Jurkat, Clone E6-1 (cell line): Measurements from ENCODE around the gene POLE3. TPM values are rescaled to one million over a fixed set of nuclear protein-coding genes. Genes with fewer than 3 reads are reported as not detected.
"Not testable (repeated sequence)": the region's sequence is repeated elsewhere in the genome, so short reads cannot be mapped to it uniquely, and the experiment has no call there.

Experiments used
- DNase-seq: peaks from one replicate; pipeline ENCODE4 v3.0.0-alpha.2; 2011; ENCODE audit warnings: low read depth, low spot score
- H3K4me3 ChIP-seq: 2 replicates; pipeline ENCODE4 v1.5.1; 2011; ENCODE audit warnings: mild to moderate bottlenecking, low read length, control low read depth, moderate library complexity
- polyA plus RNA-seq: library from polyadenylated mRNA; unstranded; fragments of >200 nt; gene quantifications from one replicate; pipeline ENCODE4 v1.2.1, GENCODE V29; 2012; ENCODE audit warnings: missing spikeins; ENCODE audit not compliant: insufficient read length, insufficient read depth

The POLE3 gene
- polyA plus RNA-seq = 131 TPM

- peak; percentile 93 for DNase-seq
- peak within 1 kb of the TSS; percentile 99 for H3K4me3 ChIP-seq
These were observed at the start of gene POLE3, which contains the start of gene C9orf43 for GRCh38 chr9:113410207-113410864. POLE3 (minus strand) TSS chr9:113410675; CDS start chr9:113410293, 382 bp downstream. C9orf43 (plus strand) TSS chr9:113410747; CDS start chr9:113413494, 2,747 bp downstream.

DNA sequence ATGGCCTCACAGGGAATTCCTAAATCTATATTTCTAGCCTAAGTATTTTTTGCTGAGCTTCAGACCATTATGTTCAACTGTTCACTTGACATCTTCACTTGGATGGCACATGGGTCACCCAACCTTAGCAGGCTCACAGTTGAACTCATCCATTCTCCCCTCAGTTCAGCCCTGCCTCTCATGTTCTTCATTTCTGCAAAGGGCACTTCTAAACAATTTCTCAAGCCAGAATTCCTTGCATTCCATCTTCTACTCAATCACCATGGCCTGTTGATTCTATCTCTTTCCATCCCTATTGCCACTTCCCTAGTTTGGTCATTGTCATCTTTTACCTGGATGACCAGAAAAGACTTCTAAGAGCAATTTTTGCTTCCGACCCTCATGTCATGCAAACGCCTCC, 45.8 kb upstream of the POLE3 start:
- no peak for DNase-seq
- H3K4me3 ChIP-seq = no peak overlapping the region

DNA sequence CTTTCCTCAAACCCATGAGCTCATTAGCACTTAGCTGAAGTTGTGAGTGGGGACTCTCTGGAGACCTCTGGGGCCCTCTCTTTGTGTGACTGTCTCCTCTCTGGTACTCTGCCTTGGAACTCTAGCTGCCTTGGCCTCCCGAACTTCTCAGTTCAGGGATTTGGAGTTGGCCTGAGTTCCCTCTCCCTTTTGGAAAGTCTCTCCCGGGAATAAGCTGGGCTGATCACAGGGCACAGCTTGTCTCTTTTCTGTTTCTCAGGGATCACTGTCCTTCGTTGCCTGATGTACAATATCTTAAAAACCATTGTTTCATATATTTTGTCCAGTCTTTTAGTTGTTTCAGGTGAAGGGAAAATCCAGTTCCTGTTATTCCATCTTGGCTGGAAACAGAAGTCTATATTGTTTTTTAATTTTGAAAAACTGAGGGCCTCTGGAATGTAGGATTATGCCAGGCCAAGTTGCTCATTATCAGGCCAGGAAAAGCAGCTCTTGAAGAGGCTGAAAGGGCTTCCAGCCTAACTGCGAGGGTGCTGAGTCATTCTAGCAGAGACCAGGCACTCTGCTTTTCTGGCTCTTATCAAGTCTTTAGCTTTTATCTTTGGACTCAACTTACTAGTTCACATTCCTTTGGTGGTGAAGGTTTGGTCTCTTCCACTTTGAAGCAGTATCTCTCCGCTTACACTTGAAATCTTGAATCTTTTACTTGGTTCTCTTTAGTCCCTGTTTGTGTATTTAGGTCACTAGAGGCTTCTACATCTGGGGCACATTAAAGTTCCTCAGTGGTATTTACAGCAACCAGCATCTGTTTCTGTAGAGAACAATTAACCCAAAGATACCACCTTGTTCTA, 44.7 kb upstream of the POLE3 start:
- no peak overlapping the region for H3K4me3 ChIP-seq
- DNase-seq = peak; percentile 39

DNA sequence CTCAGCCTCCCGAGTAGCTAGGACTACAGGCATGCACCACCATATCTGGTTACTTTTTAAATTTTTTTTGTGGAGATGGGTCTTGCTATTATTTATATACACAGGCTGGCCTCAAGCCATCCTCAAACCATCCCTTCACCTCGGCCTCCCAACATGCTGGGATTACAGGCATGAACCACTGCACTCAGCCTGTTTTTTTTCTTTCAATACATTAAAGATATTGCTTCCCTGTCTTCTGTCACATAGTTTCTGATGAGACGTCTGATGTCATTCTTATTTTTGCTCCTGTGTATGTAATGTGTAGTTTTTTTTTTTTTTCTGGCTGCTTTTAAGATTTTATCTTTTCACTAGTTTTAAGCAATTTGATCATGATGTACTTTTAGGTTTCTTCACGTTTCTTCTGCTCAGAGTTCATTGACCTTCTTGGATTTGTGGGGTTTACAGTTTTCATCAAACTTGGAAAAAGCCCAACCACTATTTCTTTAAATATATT, 41.7 kb upstream of the POLE3 start:
- no peak overlapping the region for H3K4me3 ChIP-seq
- DNase-seq = no peak

DNA sequence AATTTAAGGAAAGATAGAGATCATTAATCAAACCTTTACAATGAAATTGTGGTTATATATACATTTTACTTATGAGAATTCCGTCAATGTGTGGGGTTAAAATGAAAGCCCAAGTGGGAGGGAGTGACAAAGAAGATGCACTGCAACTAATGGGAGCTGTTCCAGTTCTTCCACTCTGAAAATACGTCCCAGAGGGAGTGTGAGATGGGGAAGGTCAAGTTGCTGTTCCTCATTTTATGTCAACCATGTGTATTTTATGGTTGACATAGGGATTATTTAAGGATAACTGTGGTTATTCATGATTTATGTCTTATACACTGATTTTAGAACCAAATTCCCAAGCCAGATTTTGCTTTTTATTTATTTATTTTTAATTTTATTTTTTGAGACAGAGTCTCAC, 38.9 kb upstream of the POLE3 start:
- H3K4me3 ChIP-seq = no peak overlapping the region
- no peak for DNase-seq

DNA sequence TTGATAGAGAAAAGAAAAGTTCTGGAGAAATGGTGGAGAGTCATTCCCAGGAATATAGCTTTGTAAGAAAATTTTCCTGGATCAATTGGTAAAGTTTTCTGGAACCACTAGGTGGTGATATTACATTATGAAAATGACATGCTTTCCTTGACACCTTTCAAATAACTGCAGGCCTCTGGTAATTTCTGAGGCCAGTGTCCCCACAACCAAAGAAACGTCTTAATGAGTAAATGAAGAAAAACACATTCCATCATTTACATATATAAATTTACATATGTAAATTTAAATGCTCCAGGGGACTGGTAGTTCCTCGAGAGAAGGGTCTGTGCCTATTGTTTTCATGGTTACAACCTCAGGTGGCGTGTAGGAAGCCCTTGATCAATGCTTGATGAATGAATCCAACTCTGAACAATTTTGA, 35.9 kb upstream of the POLE3 start:
- H3K4me3 ChIP-seq = no peak overlapping the region
- peak; percentile 19 for DNase-seq

- DNase-seq = no peak
These were observed 34.3 kb upstream of the POLE3 start for GRCh38 chr9:113444736-113445135.

DNA sequence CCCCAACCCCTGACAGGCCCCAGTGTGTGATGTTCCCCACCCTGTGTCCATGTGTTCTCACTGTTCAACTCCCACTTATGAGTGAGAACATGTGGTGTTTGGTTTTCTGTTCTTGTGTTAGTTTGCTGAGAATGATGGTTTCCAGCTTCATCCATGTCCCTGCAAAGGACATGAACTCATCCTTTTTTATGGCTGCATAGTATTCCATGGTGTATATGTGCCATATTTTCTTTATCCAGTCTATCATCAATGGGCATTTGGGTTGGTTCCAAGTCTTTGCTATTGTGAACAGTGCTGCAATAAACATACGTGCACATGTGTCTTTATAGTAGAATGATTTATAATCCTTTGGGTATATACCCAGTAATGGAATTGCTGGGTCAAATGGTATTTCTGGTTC, 27.2 kb upstream of the POLE3 start:
- not testable (repeated sequence) for DNase-seq, H3K4me3 ChIP-seq

More at GRCh38 chr9:113444736-113445135, 34.3 kb upstream of the POLE3 start:
- H3K4me3 ChIP-seq = no peak overlapping the region

DNA sequence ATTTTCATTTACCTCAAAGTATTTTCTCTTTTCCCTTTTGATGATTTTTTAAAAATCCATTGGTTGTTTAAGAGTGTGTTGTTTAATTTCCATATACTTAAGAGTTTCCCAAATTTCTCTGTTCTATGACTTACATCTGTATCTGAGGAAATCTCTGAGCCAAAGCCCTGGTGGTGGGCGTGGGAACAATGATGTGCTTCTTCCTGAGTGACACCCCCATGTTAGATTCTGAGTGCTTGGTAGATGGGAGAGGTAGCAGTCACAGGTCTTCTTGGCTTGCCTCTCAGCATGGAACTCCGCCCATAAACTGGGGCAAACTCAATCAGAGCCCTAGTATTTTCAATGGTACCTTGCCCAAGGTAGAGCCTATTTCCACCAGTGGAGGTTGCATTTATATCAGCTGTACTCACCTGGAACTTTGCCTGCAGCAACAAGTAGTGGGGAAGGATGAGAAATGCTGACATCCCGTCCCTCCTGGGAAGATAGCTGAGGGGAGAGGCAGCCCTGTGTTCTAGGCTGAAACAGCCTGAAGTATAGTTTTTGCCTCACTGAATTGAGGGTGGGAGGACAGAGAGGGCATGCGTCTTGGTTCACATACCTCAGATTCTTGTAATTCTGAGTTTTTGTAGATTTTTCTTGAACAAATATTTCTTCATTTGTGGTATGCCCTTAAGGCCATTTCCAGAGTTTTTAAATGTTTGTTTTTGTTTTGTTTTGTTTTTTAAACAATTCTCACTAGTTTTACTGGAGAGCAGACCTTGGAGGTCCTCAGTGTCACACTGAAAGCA, 26.4 kb upstream of the POLE3 start:
- no peak overlapping the region for H3K4me3 ChIP-seq
- no peak for DNase-seq

- H3K4me3 ChIP-seq = no peak overlapping the region
- DNase-seq = no peak
These were observed 20.7 kb upstream of the POLE3 start for GRCh38 chr9:113431191-113431590.

GRCh38 chr9:113428062-113428615, 17.7 kb upstream of the POLE3 start:
- DNase-seq = no peak
- H3K4me3 ChIP-seq = no peak overlapping the region

DNA sequence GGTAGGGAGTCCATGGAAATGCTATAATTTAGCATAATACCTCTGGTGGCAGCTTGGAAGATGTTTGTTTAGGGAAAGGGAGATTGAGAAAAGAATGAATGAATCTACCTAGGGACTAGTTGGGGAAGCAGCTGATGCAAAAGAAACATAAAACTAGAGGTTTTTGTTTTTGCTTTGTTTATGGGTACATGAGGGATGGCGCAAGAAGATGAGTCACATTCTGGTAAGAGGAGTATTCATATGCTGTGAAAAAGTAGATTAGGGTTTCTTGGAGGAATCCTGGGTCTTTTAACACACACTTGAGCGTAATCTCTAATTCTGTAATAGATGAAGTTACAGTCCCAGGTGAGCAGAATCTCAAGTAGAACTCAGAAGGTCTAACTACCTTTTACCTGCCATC, 17.2 kb upstream of the POLE3 start:
- H3K4me3 ChIP-seq = no peak overlapping the region
- no peak for DNase-seq

DNA sequence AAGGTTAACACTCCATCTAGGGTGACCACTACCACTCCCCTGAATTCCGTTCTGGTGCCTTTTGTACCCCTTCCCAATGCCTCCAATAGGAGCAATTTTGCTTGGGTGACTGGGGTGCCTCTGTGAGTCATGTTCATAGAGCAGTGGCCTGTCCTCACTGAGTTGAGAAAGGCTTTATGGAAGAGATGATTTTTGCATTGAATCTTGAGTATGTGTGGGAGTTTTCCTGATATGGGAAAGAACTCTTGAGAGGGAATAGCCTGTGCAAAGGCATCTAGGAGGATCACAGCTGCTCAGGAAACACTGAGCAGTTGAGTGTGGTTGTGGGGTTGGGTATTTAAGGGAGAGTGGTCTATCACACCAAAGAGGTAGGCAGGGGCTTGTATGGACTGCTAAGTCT, 16.2 kb upstream of the POLE3 start:
- no peak overlapping the region for H3K4me3 ChIP-seq
- no peak for DNase-seq

DNA sequence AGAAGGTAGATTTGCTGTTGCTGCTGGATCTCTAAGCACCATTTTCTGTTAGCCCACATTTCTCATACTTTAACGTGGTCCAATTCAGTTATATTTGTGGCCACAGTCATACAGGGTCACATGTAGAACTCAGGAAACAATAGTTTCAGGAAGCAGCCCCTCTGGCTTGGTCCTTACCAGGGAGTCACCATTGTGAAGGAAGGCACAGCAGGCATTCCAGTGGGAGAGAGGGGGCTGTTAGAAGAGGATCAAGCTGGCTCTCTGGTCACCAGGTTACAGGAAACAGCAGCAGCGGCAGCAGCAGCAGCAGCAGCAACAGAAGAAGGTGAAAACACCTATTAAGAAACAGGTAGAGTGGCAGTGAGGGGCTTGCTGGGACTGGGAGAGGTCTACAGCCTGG, 14.6 kb upstream of the POLE3 start:
- no peak for DNase-seq

GRCh38 chr9:113421726-113422125, 11.3 kb upstream of the POLE3 start:
- H3K4me3 ChIP-seq = no peak overlapping the region
- no peak for DNase-seq

More for the DNA sequence above, 14.6 kb upstream of the POLE3 start:
- no peak overlapping the region for H3K4me3 ChIP-seq

DNA sequence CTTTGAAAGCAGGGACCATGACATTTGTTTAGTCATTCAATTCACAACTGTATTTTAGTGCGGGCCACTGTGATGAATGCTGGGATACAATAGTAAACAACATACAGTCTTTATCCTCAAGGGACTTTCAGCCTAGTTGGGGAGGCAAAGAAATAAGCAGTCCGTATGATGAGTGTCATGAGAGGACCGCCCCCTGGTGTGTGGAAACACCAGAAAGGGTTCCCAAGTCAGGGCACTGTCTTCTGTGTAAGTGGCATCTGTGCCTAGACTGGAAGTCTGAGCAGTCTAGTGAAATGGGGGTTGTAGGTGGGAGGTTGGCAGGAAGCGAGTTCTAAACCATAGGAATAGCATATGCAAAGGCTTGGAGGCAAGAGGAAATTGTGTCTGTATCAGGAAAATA, 6.9 kb upstream of the POLE3 start:
- no peak overlapping the region for H3K4me3 ChIP-seq
- DNase-seq = no peak

GRCh38 chr9:113416149-113416721, 5.8 kb upstream of the POLE3 start:
- DNase-seq = no peak
- no peak overlapping the region for H3K4me3 ChIP-seq

DNA sequence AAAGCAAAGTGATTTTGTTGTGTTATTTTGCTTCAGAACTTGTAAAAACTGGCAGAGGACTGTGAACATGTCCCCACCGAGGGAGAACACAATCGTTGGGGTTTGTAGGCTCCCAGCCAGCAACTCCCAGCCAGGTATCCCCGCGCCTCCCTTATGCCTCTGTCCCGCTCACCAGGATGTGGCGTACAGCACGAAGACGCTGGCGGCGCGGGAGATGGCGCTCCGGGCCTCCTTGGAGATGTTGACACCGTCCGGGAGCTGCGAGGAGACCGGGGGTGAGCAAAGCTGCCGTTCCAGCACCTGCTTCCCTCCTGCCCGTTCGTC, 630 bp downstream of the POLE3 start:
- H3K4me3 ChIP-seq = peak overlapping the region; percentile 99
- DNase-seq = no peak

- DNase-seq = no peak
- peak overlapping the region; percentile 99 for H3K4me3 ChIP-seq
These were observed 994 bp downstream of the POLE3 start for GRCh38 chr9:113409481-113409880.
